H1 (cell line): ENCODE measurements around the gene LIPF. TPM values are rescaled to one million over a fixed set of nuclear protein-coding genes. Genes with fewer than 3 reads are reported as not detected.

Experiments
- CBX5 ChIP-seq: fragments of 300-800, 300-1000 bp; sonication (generic); IDR thresholded peaks from 2 replicates; pipeline ENCODE4 v1.7.1; 2016; ENCODE audit warnings: antibody characterized with exemption, low read length, low read depth
- CHD2 ChIP-seq: IDR thresholded peaks from 2 replicates; pipeline ENCODE4 v1.6.1; 2012; ENCODE audit warnings: low read length, improper control_type of control experiment
- E2F6 ChIP-seq: IDR thresholded peaks from 2 replicates; pipeline ENCODE4 v1.6.1; 2012; ENCODE audit warnings: inconsistent platforms
- EGR1 ChIP-seq: IDR thresholded peaks from 2 replicates; pipeline ENCODE4 v1.6.1; 2011; ENCODE audit warnings: low read depth, low read length, borderline replicate concordance
- EP300 ChIP-seq, 2 experiments: IDR thresholded peaks; 1 replicate in 1 of 2; 2 replicates in 1 of 2; pipeline ENCODE4 v1.6.1; 2011 to 2012; ENCODE audit warnings: low read depth in 2 of 2, low read length in 2 of 2, mild to moderate bottlenecking in 2 of 2, borderline replicate concordance in 1 of 2, inconsistent platforms in 1 of 2, moderate library complexity in 1 of 2
- EZH2 ChIP-seq: fragments of 200-600 bp; sonication (generic); IDR thresholded peaks from 2 replicates; pipeline ENCODE4 v1.7.1; 2012; ENCODE audit warnings: low read depth, mild to moderate bottlenecking, moderate library complexity, low read length, inconsistent platforms; ENCODE audit not compliant: severe bottlenecking
- GABPA ChIP-seq: IDR thresholded peaks from 2 replicates; pipeline ENCODE4 v1.6.1; 2011; ENCODE audit warnings: mild to moderate bottlenecking, low read length, moderate library complexity, borderline replicate concordance; ENCODE audit not compliant: insufficient read depth
- GTF2F1 ChIP-seq: IDR thresholded peaks from 2 replicates; pipeline ENCODE4 v1.6.1; 2012; ENCODE audit warnings: low read depth, low read length, improper control_type of control experiment, borderline replicate concordance
- KDM1A ChIP-seq: fragments of 200-600, 300-600 bp; sonication (generic); IDR thresholded peaks from 2 replicates; pipeline ENCODE4 v1.7.1; 2016; ENCODE audit warnings: mild to moderate bottlenecking, low read length, borderline replicate concordance
- KDM5A ChIP-seq: fragments of 200-600 bp; IDR thresholded peaks from 2 replicates; pipeline ENCODE4 v1.7.1; 2012; ENCODE audit warnings: mild to moderate bottlenecking, low read length, inconsistent platforms, mixed read lengths
- NANOG ChIP-seq: IDR thresholded peaks from 2 replicates; pipeline ENCODE4 v1.6.1; 2011; ENCODE audit warnings: low read length, low read depth, mild to moderate bottlenecking, inconsistent platforms; ENCODE audit not compliant: insufficient read depth, poor library complexity, severe bottlenecking
- RFX5 ChIP-seq: IDR thresholded peaks from 2 replicates; pipeline ENCODE4 v1.6.1; 2011; ENCODE audit warnings: low read depth, low read length, improper control_type of control experiment, borderline replicate concordance
- SAP30 ChIP-seq: fragments of 300-600 bp; sonication (generic); IDR thresholded peaks from 2 replicates; pipeline ENCODE4 v1.7.1; 2012; ENCODE audit warnings: low read length, moderate library complexity, mild to moderate bottlenecking, inconsistent platforms; ENCODE audit not compliant: insufficient read depth, insufficient replicate concordance
- SP2 ChIP-seq: IDR thresholded peaks from 2 replicates; pipeline ENCODE4 v1.6.1; 2012; ENCODE audit warnings: mild to moderate bottlenecking, low read length, inconsistent platforms
- SRF ChIP-seq: IDR thresholded peaks from 2 replicates; pipeline ENCODE4 v1.6.1; 2011; ENCODE audit warnings: mild to moderate bottlenecking, low read depth, low read length, moderate library complexity
- SUZ12 ChIP-seq: fragments of 200-600 bp; sonication (generic); IDR thresholded peaks from 2 replicates; pipeline ENCODE4 v1.6.1; 2012; ENCODE audit warnings: mild to moderate bottlenecking, inconsistent platforms, low read length, moderate library complexity, mixed read lengths
- TAF1 ChIP-seq: IDR thresholded peaks from 2 replicates; pipeline ENCODE4 v1.6.1; 2011; ENCODE audit warnings: mild to moderate bottlenecking, low read depth, low read length
- TAF7 ChIP-seq: optimal IDR thresholded peaks from 2 replicates; pipeline ENCODE3; 2011; ENCODE audit warnings: low read depth, mild to moderate bottlenecking, inconsistent platforms, low read length, moderate library complexity, borderline replicate concordance
- TBP ChIP-seq: IDR thresholded peaks from 2 replicates; pipeline ENCODE4 v1.6.1; 2011; ENCODE audit warnings: low read depth, low read length, improper control_type of control experiment
- TCF12 ChIP-seq: IDR thresholded peaks from 2 replicates; pipeline ENCODE4 v1.6.1; 2011; ENCODE audit warnings: low read depth, mild to moderate bottlenecking, low read length
- USF2 ChIP-seq: IDR thresholded peaks from 2 replicates; pipeline ENCODE4 v1.6.1; 2011; ENCODE audit warnings: low read length, improper control_type of control experiment
- YY1 ChIP-seq: IDR thresholded peaks from 2 replicates; pipeline ENCODE4 v1.6.1; 2011; ENCODE audit warnings: low read depth, mild to moderate bottlenecking, low read length
- polyA plus RNA-seq, 7 experiments: library from polyadenylated mRNA; depleted of rRNA in 3 of 7; stranded (reverse) in 5 of 7; unstranded in 2 of 7; fragments of >200 nt in 5 of 7; fragments of 200-250 nt in 2 of 7; gene quantifications; 1 replicate in 5 of 7; 2 replicates in 1 of 7; 4 replicates in 1 of 7; pipeline versions ENCODE4 v1.2.1 to v1.2.3, GENCODE V29; 2011 to 2013; ENCODE audit warnings: missing spikeins in 2 of 7, mixed read lengths in 2 of 7
- total RNA-seq: library from RNA; stranded (reverse); fragmentation: NEBNext Ultra II Directional; extraction: Animal tissue kit (Norgen Biotek cat#: 25700); gene quantifications from 2 replicates; pipeline ENCODE4 v1.2.1, GENCODE V29; 2021

LIPF gene
- total and polyA plus RNA-seq, 2 of the 8 experiments (the other 6 are each of a cell fraction or from before 2014, with no cell fraction given): not detected

- TF ChIP-seq KDM1A (no peak), USF2 (no peak), NANOG (no peak), KDM5A (no peak), SAP30 (no peak), EP300 (IDR thresholded peaks at IDR 0.05; ENCODE audit: borderline replicate concordance in 1 of 2, low read depth in 2 of 2, low read length in 2 of 2) (peak in 1 of 2 experiments; percentile 53; a peak in 1 of 3 replicates), RFX5 (no peak), TAF1 (no peak), SRF (0 out of 2 replicates have a peak, but pooled peaks have one; percentile 20), SUZ12 (no peak), TCF12 (0 out of 2 replicates have a peak, but pooled peaks have one; percentile 59), SP2 (no peak), E2F6 (peak; percentile 39; the same call in 1 of the 2 replicates), CBX5 (no peak), GTF2F1 (no peak), GABPA (0 out of 2 replicates have a peak, but pooled peaks have one; percentile 45), TBP (peak; percentile 31; the same call in 1 of the 2 replicates), TAF7 (peak; percentile 72), YY1 (peak; percentile 94), EGR1 (peak; percentile 37; the same call in 1 of the 2 replicates), EZH2 (no peak), CHD2 (no peak)
Measured at GRCh38 chr10:88728107-88728763, 64.0 kb downstream of the LIPF start (continued).
